Transverse colon (tissue), 4 donors: ENCODE measurements around the gene MSL2.

ENCODE experiments used
- CTCF ChIP-seq, 5 experiments: fragments of 200-600 bp in 3 of 5; fragments of 450-650 bp in 2 of 5; sonication (generic) in 3 of 5; IDR thresholded peaks; 1 replicate in 2 of 5; 2 replicates in 3 of 5; pipeline ENCODE4 v1.5.1; 2016 to 2017; ENCODE audit warnings: antibody characterized with exemption in 5 of 5, inconsistent platforms in 3 of 5, mild to moderate bottlenecking in 2 of 5, moderate library complexity in 1 of 5
- EP300 ChIP-seq: sonication (generic); formaldehyde crosslinking; IDR thresholded peaks from one replicate; pipeline ENCODE4 v1.6.1; 2017; ENCODE audit warnings: antibody characterized with exemption, low read depth
- POLR2A ChIP-seq: fragments of 450-650 bp; IDR thresholded peaks from one replicate; pipeline ENCODE4 v1.6.1; 2016; ENCODE audit warnings: antibody characterized with exemption, mild to moderate bottlenecking, moderate library complexity
- POLR2AphosphoS5 ChIP-seq, 3 donors: sonication (generic); formaldehyde crosslinking; IDR thresholded peaks; one replicate each; pipeline ENCODE4 v1.6.1; 2016; ENCODE audit warnings: antibody characterized with exemption in 3 of 3

DNA sequence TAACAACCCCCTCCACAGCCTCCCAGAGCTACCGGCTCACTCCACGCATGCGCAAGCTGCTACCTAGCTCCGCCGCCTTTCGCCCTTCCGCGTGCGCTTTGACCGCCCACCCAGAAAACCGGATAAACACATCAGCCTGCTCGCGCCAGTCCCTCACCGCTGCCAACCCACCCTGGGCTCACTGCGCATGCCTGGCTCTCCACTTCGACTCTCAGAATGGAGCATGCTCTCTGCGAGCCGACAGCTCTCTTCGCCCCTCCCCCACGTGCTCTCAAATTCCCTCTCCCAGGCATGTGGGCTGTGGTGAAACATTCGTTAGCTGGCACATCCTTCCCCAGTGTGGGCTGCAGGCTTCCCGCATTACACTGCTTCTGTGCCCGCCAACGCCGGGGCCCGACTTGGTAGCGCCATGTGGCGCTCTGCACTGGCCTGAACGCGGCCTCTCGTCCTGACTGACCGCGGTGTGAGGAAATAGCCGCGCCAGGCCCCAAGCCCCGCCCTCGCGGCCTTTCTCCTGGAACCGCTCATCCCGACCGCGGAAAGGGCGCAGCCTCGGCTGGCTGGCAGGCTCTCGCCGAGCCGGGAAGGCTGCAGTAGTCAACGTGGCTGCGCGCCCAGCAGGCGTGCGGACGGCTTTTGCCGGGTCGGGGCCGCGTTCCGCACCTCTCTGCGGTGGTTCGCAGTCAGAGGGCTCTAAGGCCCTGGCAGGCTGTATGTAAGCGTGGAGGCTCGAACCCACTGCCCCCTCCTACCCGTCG, 445 bp upstream of the MSL2 start:
- TF ChIP-seq EP300 = no peak
- TF ChIP-seq POLR2AphosphoS5 (IDR thresholded peaks at IDR 0.05) = peak; percentile 59 to 86 (median 70)
- peak in 1 of 5 experiments; percentile 21 for TF ChIP-seq CTCF (IDR thresholded peaks at IDR 0.05)
- TF ChIP-seq POLR2A = peak; percentile 78
